GM23338 (cell line): ENCODE measurements around the gene ZFPL1. TPM values are rescaled to one million over a fixed set of nuclear protein-coding genes. Genes with fewer than 3 reads are reported as not detected.
A peak's percentile ranks its signal among the peaks of the same experiment; 100 is the strongest.

ENCODE experiments used
- ATAC-seq: fragments of 200-7000 bp; cut with Tn5 transposase; 3 replicates; pipeline ENCODE4 v1.9.1; 2020
- DNase-seq: peaks from one replicate; pipeline ENCODE4 v3.0.0-alpha.2; 2015; ENCODE audit warnings: low spot score
- H2AFZ ChIP-seq: fragments of 200-600 bp; sonication (generic); 2 replicates; pipeline ENCODE4 v1.8.0; 2016; ENCODE audit warnings: antibody characterized with exemption, mild to moderate bottlenecking, moderate library complexity
- H3F3A ChIP-seq: fragments of 200-600 bp; sonication (generic); replicated peaks from 2 replicates; pipeline ENCODE4 v1.8.0; 2017; ENCODE audit warnings: antibody characterized with exemption, mixed run types, low read depth
- H3K27ac ChIP-seq: fragments of 200-600 bp; sonication (generic); 2 replicates; pipeline ENCODE4 v1.6.1; 2016; ENCODE audit warnings: low read depth
- H3K27me3 ChIP-seq: fragments of 200-600 bp; sonication (generic); 2 replicates; pipeline ENCODE4 v1.8.0; 2016; ENCODE audit warnings: mild to moderate bottlenecking, mixed run types, moderate library complexity; ENCODE audit not compliant: insufficient read depth
- H3K36me3 ChIP-seq: fragments of 200-600 bp; sonication (generic); 2 replicates; pipeline ENCODE4 v1.8.0; 2016; ENCODE audit warnings: mild to moderate bottlenecking; ENCODE audit not compliant: insufficient read depth
- H3K4me1 ChIP-seq: fragments of 200-600 bp; sonication (generic); 2 replicates; pipeline ENCODE4 v1.8.0; 2016; ENCODE audit warnings: mild to moderate bottlenecking, moderate library complexity; ENCODE audit not compliant: insufficient read depth
- H3K4me2 ChIP-seq: fragments of 200-600 bp; sonication (generic); 2 replicates; pipeline ENCODE4 v1.7.1; 2017; ENCODE audit warnings: mixed run types
- H3K4me3 ChIP-seq: fragments of 200-600 bp; sonication (generic); 2 replicates; pipeline ENCODE4 v1.6.1; 2016; ENCODE audit warnings: mixed run types
- H3K79me2 ChIP-seq: fragments of 200-600 bp; sonication (generic); replicated peaks from 2 replicates; pipeline ENCODE4 v1.8.0; 2017; ENCODE audit warnings: mild to moderate bottlenecking; ENCODE audit not compliant: insufficient read depth
- H3K9me2 ChIP-seq: fragments of 200-600 bp; sonication (generic); 2 replicates; pipeline ENCODE4 v1.8.0; 2017; ENCODE audit not compliant: insufficient read depth
- H4K20me1 ChIP-seq: fragments of 200-600 bp; sonication (generic); replicated peaks from 2 replicates; pipeline ENCODE4 v1.8.0; 2017; ENCODE audit warnings: mild to moderate bottlenecking; ENCODE audit not compliant: insufficient read depth
- H3K27ac Mint-ChIP-seq: 2 replicates; pipeline ENCODE4 v1.8.0; 2020; ENCODE audit warnings: inconsistent platforms, mild to moderate bottlenecking, moderate library complexity, mixed read lengths
- H3K27me3 Mint-ChIP-seq: 3 replicates; pipeline ENCODE4 v1.8.0; 2022; ENCODE audit warnings: low read depth, mild to moderate bottlenecking, moderate library complexity, mixed read lengths, inconsistent platforms; ENCODE audit not compliant: insufficient read depth, poor library complexity
- H3K36me3 Mint-ChIP-seq: 3 replicates; pipeline ENCODE4 v1.8.0; 2021; ENCODE audit warnings: low read depth, mild to moderate bottlenecking, inconsistent platforms, moderate library complexity, mixed read lengths
- H3K4me1 Mint-ChIP-seq: 3 replicates; pipeline ENCODE4 v1.8.0; 2020; ENCODE audit warnings: mild to moderate bottlenecking, inconsistent platforms, mixed read lengths
- H3K4me3 Mint-ChIP-seq: 3 replicates; pipeline ENCODE4 v1.8.0; 2021; ENCODE audit warnings: moderate library complexity, mild to moderate bottlenecking, inconsistent platforms, mixed read lengths
- H3K9me3 Mint-ChIP-seq: 3 replicates; pipeline ENCODE4 v1.8.0; 2020; ENCODE audit warnings: moderate library complexity, mild to moderate bottlenecking, inconsistent platforms, mixed read lengths
- CTCF ChIP-seq, 2 experiments: fragments of 200-600 bp in 1 of 2; sonication (generic) in 1 of 2; conservative IDR thresholded peaks; 2 replicates each; pipeline versions ENCODE4 v1.5.1 to v1.6.1; 2016 to 2017; ENCODE audit warnings: antibody characterized with exemption in 2 of 2, low read depth in 2 of 2, mild to moderate bottlenecking in 2 of 2, moderate library complexity in 1 of 2
- ETS1 ChIP-seq: IDR thresholded peaks from 2 replicates; pipeline ENCODE4 v1.6.1; 2016; ENCODE audit warnings: antibody characterized with exemption
- POLR2AphosphoS5 ChIP-seq: IDR thresholded peaks from 2 replicates; pipeline ENCODE4 v1.6.1; 2016; ENCODE audit warnings: antibody characterized with exemption, low read depth
- STAT1 ChIP-seq: IDR thresholded peaks from one replicate; pipeline ENCODE4 v1.6.1; 2016; ENCODE audit warnings: antibody characterized with exemption; ENCODE audit not compliant: unreplicated experiment
- ZNF462 ChIP-seq: fragments of 250-450 bp; sonication (Bioruptor Pico); IDR thresholded peaks from 2 replicates; pipeline ENCODE4 v1.5.0; 2020; ENCODE audit warnings: mild to moderate bottlenecking, moderate library complexity
- polyA plus RNA-seq: library from polyadenylated mRNA; unstranded; fragments of >200 nt; fragmentation: Nextera tagmentation; extraction: Ambion mirVana; gene quantifications from 2 replicates; pipeline ENCODE4 v1.2.1, GENCODE V29; 2016
- total RNA-seq: library from RNA; depleted of rRNA; stranded (reverse); fragments of >200 nt; shearing (Covaris generic); gene quantifications from 2 replicates; pipeline ENCODE4 v1.2.3, GENCODE V29; 2014

Gene ZFPL1
- total and polyA plus RNA-seq, 2 experiments from 2014 or later: 26.3 to 26.8 TPM

- peak; percentile 66 to 81 for TF ChIP-seq CTCF (conservative IDR thresholded peaks at IDR 0.05; ENCODE audit: low read depth in 2 of 2)
- TF ChIP-seq POLR2AphosphoS5: peak; percentile 10; the same call in 1 of the 2 replicates
- no peak for TF ChIP-seq STAT1
- no peak for TF ChIP-seq ZNF462 (CRISPR knock-in tag)
Measured at GRCh38 chr11:65112546-65113360, 28.7 kb downstream of the ZFPL1 start (continued).

- Mint-ChIP-seq H3K4me3 (peak overlapping the region; percentile 96), H3K36me3 (peaks cover 30% of the 10 kb centered on the region), H3K27ac (peak overlapping the region; percentile 44; the same call in 1 of the 2 replicates), H3K4me1 (peaks cover 28% of the 10 kb centered on the region), H3K27me3 (peaks cover 47% of the 10 kb centered on the region), H3K9me3 (peaks cover 2% of the 10 kb centered on the region; the same call in 2 of the 3 replicates)
- Histone ChIP-seq H3K4me3 (peak overlapping the region; percentile 99), H3K79me2 (peaks cover 8% of the 10 kb centered on the region; the same call in 1 of the 2 replicates), H3K4me1 (peaks cover 13% of the 10 kb centered on the region), H3K4me2 (peak overlapping the region; percentile 99), H3K27ac (no peak overlapping the region), H4K20me1 (peaks cover 5% of the 10 kb centered on the region; the same call in 1 of the 2 replicates), H2AFZ (0 out of 2 replicates have a peak overlapping the region, but pooled peaks have one; percentile 69), H3F3A (peaks cover 18% of the 10 kb centered on the region), H3K27me3 (no peaks in the 10 kb centered on the region), H3K9me2 (no peaks in the 10 kb centered on the region), H3K36me3 (no peaks in the 10 kb centered on the region)
- no peak for ATAC-seq
- DNase-seq: no peak
- no peak for TF ChIP-seq ETS1
Measured at GRCh38 chr11:65113361-65113756, 29.3 kb downstream of the ZFPL1 start.
